Cardiac muscle cell (in vitro differentiated cells and primary cell): ENCODE data around the gene KDM7A. TPM values are rescaled to one million over a fixed set of nuclear protein-coding genes. Genes with fewer than 3 reads are reported as not detected.
A peak's percentile ranks its signal among the peaks of the same experiment; 100 is the strongest.

Source experiments
- DNase-seq, 2 donors: peaks; one replicate each; pipeline versions ENCODE4 v3.0.0 to v3.0.0-alpha.2; 2010 to 2017; ENCODE audit warnings: low read depth in 1 of 2, low spot score in 1 of 2
- H3K27ac ChIP-seq: fragments of 200-600 bp; sonication (generic); 2 replicates; pipeline ENCODE4 v1.5.1; 2016
- H3K27me3 ChIP-seq: fragments of 200-600 bp; sonication (generic); 2 replicates; pipeline ENCODE4 v1.6.0; 2016; ENCODE audit warnings: control low read depth
- H3K36me3 ChIP-seq: fragments of 200-600 bp; sonication (generic); 2 replicates; pipeline ENCODE4 v1.5.1; 2016; ENCODE audit warnings: control low read depth
- H3K4me1 ChIP-seq: fragments of 200-600 bp; sonication (generic); 2 replicates; pipeline ENCODE4 v1.8.1; 2017; ENCODE audit warnings: low read depth, mild to moderate bottlenecking, mixed run types
- H3K4me3 ChIP-seq: fragments of 200-600 bp; sonication (generic); 2 replicates; pipeline ENCODE4 v1.5.1; 2016; ENCODE audit warnings: mild to moderate bottlenecking
- H3K9me3 ChIP-seq: fragments of 200-600 bp; sonication (generic); 2 replicates; pipeline ENCODE4 v1.5.1; 2017; ENCODE audit warnings: low read depth, mild to moderate bottlenecking, control low read depth
- polyA plus RNA-seq: library from polyadenylated mRNA; unstranded; fragments of >200 nt; fragmentation: Nextera tagmentation; extraction: Ambion mirVana; gene quantifications from 2 replicates; pipeline ENCODE4 v1.2.1, GENCODE V29; 2016
- total RNA-seq: library from RNA; depleted of rRNA; stranded (reverse); fragments of >200 nt; gene quantifications from 2 replicates; pipeline ENCODE4 v1.2.3, GENCODE V29; 2016
- TF ChIP-seq, protein P1 (sequence below): IDR thresholded peaks from 2 replicates; pipeline ENCODE4 v1.5.1; 2012; ENCODE audit warnings: low read depth, mild to moderate bottlenecking, low read length

Gene KDM7A
- total and polyA plus RNA-seq, 2 experiments from 2014 or later, result 1.9 to 7.5 TPM

DNA sequence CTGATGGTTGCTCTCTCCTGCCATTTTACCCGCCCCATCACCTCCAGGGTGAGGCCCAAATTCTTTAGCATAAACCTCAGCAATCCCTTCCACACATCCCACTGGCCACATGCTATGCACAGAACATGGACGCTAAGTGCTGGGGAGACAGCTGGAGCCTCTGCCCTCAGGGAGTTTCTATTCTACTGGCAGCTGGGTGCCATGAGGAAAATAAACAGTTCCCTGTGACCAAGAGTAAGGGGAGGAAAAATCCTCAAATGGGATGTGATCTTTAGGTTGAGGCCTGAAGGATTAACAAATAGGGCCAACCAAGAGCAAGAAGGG lies 115.2 kb downstream of the KDM7A start:
- H3K4me1 ChIP-seq, result peaks cover 5% of the 10 kb centered on the region
- H3K36me3 ChIP-seq, result no peaks in the 10 kb centered on the region
- no peak overlapping the region for H3K4me3 ChIP-seq
- TF ChIP-seq, protein P1, sequence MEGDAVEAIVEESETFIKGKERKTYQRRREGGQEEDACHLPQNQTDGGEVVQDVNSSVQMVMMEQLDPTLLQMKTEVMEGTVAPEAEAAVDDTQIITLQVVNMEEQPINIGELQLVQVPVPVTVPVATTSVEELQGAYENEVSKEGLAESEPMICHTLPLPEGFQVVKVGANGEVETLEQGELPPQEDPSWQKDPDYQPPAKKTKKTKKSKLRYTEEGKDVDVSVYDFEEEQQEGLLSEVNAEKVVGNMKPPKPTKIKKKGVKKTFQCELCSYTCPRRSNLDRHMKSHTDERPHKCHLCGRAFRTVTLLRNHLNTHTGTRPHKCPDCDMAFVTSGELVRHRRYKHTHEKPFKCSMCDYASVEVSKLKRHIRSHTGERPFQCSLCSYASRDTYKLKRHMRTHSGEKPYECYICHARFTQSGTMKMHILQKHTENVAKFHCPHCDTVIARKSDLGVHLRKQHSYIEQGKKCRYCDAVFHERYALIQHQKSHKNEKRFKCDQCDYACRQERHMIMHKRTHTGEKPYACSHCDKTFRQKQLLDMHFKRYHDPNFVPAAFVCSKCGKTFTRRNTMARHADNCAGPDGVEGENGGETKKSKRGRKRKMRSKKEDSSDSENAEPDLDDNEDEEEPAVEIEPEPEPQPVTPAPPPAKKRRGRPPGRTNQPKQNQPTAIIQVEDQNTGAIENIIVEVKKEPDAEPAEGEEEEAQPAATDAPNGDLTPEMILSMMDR, result no peak
- H3K27me3 ChIP-seq, result peaks cover 23% of the 10 kb centered on the region
- H3K27ac ChIP-seq, result no peak overlapping the region
- DNase-seq, result peak in 1 of 2 donors; percentile 24
- H3K9me3 ChIP-seq, result no peaks in the 10 kb centered on the region

DNA sequence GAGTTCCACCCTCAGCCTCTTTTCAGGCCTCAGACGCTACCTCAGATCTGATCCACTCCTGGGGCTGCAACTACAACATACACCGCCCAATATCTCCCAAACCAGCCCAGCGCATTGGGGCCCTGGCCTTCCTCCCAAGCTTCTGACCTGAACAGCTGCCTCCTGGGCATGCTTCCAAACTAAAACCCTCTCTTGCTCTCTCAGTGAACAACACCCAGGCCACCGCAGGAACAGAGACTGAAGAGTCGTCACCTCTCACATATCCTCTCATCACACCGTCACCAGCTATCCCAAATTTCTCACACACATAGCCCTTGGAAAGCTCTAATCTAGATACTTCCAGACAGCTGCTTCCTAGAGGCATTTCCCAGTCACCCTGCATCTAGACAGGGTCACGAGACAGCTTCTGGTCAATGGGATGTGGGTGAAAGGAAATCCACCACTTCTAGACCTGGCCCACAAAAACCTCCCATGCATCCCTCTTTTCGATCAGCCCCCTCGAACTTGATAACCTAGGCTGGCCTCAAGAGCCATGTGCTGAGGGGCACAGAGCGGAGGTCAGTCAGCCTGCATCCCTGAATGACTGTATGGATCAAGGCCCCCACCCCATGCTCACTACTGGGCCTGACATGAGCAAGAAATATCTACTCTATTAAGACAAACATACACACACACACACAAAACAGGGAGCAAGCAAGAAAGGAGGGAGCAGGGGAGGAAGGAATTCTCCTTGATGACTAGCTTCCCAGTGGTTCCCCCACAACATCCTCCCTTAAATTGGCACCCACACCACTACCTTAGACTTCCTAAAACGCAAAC lies 115.8 kb downstream of the KDM7A start:
- no peak overlapping the region for H3K4me3 ChIP-seq
- peaks cover 5% of the 10 kb centered on the region for H3K4me1 ChIP-seq
- TF ChIP-seq, protein P1, result no peak
- no peaks in the 10 kb centered on the region for H3K36me3 ChIP-seq
- H3K9me3 ChIP-seq, result no peaks in the 10 kb centered on the region
- peaks cover 23% of the 10 kb centered on the region for H3K27me3 ChIP-seq
- peak in 1 of 2 donors; percentile 92 for DNase-seq
- peak overlapping the region; percentile 15 for H3K27ac ChIP-seq

DNA sequence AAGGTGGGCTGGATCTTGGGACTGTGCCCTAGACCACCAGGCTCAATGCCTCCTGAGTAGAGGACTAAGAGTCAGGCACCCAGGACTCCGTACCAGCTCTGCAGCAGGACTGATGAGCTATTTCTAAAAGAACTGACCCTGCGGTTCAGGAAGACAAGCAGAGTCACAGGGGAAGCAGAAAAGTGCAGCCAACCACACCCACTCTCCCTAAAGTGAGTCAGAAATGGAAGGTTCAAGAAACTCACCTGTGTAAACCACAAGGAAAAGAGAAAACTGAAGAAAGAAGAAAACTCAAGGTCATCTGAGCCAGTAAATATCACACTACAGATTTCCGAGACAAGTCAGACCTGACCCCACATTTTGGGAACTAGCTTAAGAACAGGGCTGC lies 116.5 kb downstream of the KDM7A start:
- H3K4me3 ChIP-seq, result no peak overlapping the region
- H3K36me3 ChIP-seq, result no peaks in the 10 kb centered on the region
- H3K4me1 ChIP-seq, result peaks cover 5% of the 10 kb centered on the region
- DNase-seq, result no peak
- H3K9me3 ChIP-seq, result no peaks in the 10 kb centered on the region
- TF ChIP-seq, protein P1, result no peak
- H3K27ac ChIP-seq, result no peak overlapping the region
- H3K27me3 ChIP-seq, result peaks cover 23% of the 10 kb centered on the region

DNA sequence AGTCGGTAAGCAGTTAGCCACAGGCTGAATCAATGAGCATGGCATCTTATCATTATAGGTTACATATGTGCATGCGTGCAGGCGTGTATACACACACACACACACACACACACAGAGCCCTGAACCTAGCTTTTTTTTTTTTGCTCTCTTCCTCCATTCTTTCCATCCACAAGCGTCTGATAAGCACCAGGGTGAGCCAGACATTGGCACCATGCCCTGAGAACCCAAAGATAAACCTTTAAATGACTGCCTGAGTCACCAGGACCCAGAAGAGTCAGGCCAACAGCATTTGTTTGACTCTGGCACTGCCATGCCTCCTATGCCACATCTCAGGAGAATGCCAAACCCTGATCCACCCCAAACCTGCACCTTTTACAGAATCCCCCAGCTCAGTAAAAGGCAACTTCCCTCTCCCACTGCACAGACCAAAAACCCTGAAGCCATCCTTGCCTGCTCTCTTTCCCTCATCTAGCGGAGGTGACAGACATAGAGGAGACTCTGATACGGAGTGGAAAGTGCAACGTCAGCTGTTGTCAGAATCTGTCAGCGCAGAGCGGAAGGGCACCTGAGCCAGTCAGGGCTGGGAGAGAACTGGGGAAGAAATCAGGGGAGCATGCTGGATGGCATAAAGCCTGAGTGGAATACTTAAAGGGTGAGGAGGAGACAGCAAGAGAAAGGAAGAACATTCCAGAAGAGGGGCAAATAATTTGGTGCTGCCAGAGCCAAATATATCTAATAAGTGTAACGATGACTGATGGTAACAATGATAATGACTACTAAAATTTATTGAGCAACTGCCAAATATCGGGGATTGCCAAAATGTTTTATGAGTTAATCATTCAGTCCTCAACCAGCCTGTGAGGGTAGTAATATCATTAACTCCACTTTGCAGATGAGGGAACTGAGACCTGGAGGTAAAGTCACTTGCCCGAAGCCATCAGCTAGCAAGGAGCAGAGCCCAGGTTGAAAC lies 117.2 kb downstream of the KDM7A start:
- TF ChIP-seq, protein P1, result no peak
- H3K27me3 ChIP-seq, result peaks cover 23% of the 10 kb centered on the region
- H3K27ac ChIP-seq, result no peak overlapping the region
- peak in 1 of 2 donors; percentile 95 for DNase-seq
- no peak overlapping the region for H3K4me3 ChIP-seq
- H3K36me3 ChIP-seq, result no peaks in the 10 kb centered on the region
- no peaks in the 10 kb centered on the region for H3K9me3 ChIP-seq
- peaks cover 5% of the 10 kb centered on the region for H3K4me1 ChIP-seq

DNA sequence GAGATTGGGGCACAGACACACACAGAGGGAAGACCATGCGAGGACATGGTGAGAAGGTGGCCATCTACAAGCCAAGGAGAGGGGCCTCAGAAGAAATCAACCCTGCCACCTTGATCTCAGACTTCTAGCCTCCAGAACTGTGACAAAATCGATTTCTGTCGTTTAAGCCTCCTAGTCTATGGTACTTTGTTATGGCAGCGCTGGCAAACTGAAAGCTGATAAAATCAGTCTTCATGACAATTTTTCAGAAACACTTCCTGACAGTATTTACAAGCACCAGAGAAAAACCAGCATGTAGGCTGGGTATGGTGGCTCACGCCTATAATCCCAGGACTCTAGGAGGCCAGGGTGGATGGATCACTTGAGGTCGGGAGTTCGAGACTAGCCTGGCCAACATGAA lies 118.3 kb downstream of the KDM7A start:
- H3K9me3 ChIP-seq, result no peaks in the 10 kb centered on the region
- TF ChIP-seq, protein P1, result no peak
- no peaks in the 10 kb centered on the region for H3K36me3 ChIP-seq

More for the DNA sequence above, 118.3 kb downstream of the KDM7A start:
- Histone ChIP-seq H3K27me3 (peaks cover 18% of the 10 kb centered on the region), H3K4me3 (no peak overlapping the region), H3K27ac (no peak overlapping the region), H3K4me1 (peaks cover 5% of the 10 kb centered on the region)
- DNase-seq, result no peak
